Smooth muscle cell (in vitro differentiated cells): ENCODE results near the gene ADAMTSL3. TPM values are rescaled to one million over a fixed set of nuclear protein-coding genes. Genes with fewer than 3 reads are reported as not detected.

Experiments
- DNase-seq: peaks from one replicate; lab custom pipeline; 2025; ENCODE audit not compliant: unreplicated experiment; lab: John Stamatoyannopoulos, UW
- H2AFZ ChIP-seq: fragments of 200-600 bp; sonication (generic); 2 replicates; pipeline ENCODE4 v1.6.0; 2016; ENCODE audit warnings: antibody characterized with exemption, low read depth, mild to moderate bottlenecking
- H3F3A ChIP-seq: fragments of 200-600 bp; sonication (generic); 2 replicates; pipeline ENCODE4 v1.6.0; 2017; ENCODE audit warnings: antibody characterized with exemption, low read depth
- H3K27ac ChIP-seq: fragments of 200-600 bp; sonication (generic); 2 replicates; pipeline ENCODE4 v1.5.1; 2016; ENCODE audit warnings: low read depth, mild to moderate bottlenecking
- H3K27me3 ChIP-seq: fragments of 200-600 bp; sonication (generic); 2 replicates; pipeline ENCODE4 v1.6.1; 2016; ENCODE audit warnings: low read depth, mild to moderate bottlenecking
- H3K36me3 ChIP-seq: fragments of 200-600 bp; sonication (generic); 2 replicates; pipeline ENCODE4 v1.5.1; 2016; ENCODE audit warnings: low read depth
- H3K4me1 ChIP-seq: fragments of 200-600 bp; sonication (generic); 2 replicates; pipeline ENCODE4 v1.5.1; 2016; ENCODE audit warnings: low read depth
- H3K4me2 ChIP-seq: fragments of 200-600 bp; sonication (generic); 2 replicates; pipeline ENCODE4 v1.6.0; 2016; ENCODE audit warnings: mild to moderate bottlenecking
- H3K4me3 ChIP-seq: fragments of 200-600 bp; sonication (generic); 2 replicates; pipeline ENCODE4 v1.5.1; 2016; ENCODE audit warnings: mild to moderate bottlenecking
- H3K79me2 ChIP-seq: fragments of 200-600 bp; sonication (generic); 2 replicates; pipeline ENCODE4 v1.6.0; 2016; ENCODE audit warnings: low read depth, mild to moderate bottlenecking
- H3K9ac ChIP-seq: fragments of 200-600 bp; sonication (generic); 2 replicates; pipeline ENCODE4 v1.6.0; 2016; ENCODE audit warnings: low read depth
- H3K9me3 ChIP-seq: fragments of 200-600 bp; sonication (generic); replicated peaks from 2 replicates; pipeline ENCODE4 v1.5.1; 2016; ENCODE audit warnings: low read depth
- H4K20me1 ChIP-seq: fragments of 200-600 bp; sonication (generic); 2 replicates; pipeline ENCODE4 v1.6.0; 2016; ENCODE audit warnings: low read depth
- CTCF ChIP-seq: fragments of 200-600 bp; sonication (generic); IDR thresholded peaks from 2 replicates; pipeline ENCODE4 v1.5.1; 2017; ENCODE audit warnings: borderline replicate concordance, mild to moderate bottlenecking, antibody characterized with exemption; ENCODE audit not compliant: insufficient read depth, poor library complexity, severe bottlenecking
- WGBS: methylation state at CpG from one replicate; pipeline ENCODE4 v1.1.7; 2016; ENCODE audit warnings: low lambda C conversion rate; 5-methylcytosine and 5-hydroxymethylcytosine counted together
- polyA plus RNA-seq: library from polyadenylated mRNA; unstranded; fragments of >200 nt; fragmentation: Nextera tagmentation; extraction: Ambion mirVana; gene quantifications from 2 replicates; pipeline ENCODE4 v1.2.1, GENCODE V29; 2016
- total RNA-seq: library from RNA; depleted of rRNA; stranded (reverse); fragments of >200 nt; gene quantifications from 2 replicates; pipeline ENCODE4 v1.2.3, GENCODE V29; 2014

Gene ADAMTSL3, protein sequence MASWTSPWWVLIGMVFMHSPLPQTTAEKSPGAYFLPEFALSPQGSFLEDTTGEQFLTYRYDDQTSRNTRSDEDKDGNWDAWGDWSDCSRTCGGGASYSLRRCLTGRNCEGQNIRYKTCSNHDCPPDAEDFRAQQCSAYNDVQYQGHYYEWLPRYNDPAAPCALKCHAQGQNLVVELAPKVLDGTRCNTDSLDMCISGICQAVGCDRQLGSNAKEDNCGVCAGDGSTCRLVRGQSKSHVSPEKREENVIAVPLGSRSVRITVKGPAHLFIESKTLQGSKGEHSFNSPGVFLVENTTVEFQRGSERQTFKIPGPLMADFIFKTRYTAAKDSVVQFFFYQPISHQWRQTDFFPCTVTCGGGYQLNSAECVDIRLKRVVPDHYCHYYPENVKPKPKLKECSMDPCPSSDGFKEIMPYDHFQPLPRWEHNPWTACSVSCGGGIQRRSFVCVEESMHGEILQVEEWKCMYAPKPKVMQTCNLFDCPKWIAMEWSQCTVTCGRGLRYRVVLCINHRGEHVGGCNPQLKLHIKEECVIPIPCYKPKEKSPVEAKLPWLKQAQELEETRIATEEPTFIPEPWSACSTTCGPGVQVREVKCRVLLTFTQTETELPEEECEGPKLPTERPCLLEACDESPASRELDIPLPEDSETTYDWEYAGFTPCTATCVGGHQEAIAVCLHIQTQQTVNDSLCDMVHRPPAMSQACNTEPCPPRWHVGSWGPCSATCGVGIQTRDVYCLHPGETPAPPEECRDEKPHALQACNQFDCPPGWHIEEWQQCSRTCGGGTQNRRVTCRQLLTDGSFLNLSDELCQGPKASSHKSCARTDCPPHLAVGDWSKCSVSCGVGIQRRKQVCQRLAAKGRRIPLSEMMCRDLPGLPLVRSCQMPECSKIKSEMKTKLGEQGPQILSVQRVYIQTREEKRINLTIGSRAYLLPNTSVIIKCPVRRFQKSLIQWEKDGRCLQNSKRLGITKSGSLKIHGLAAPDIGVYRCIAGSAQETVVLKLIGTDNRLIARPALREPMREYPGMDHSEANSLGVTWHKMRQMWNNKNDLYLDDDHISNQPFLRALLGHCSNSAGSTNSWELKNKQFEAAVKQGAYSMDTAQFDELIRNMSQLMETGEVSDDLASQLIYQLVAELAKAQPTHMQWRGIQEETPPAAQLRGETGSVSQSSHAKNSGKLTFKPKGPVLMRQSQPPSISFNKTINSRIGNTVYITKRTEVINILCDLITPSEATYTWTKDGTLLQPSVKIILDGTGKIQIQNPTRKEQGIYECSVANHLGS (N-terminal part only)
- 0.22 and 1.2 TPM in 2 replicates for total RNA-seq
- polyA plus RNA-seq, result 0.17 and 0.44 TPM in 2 replicates

DNA sequence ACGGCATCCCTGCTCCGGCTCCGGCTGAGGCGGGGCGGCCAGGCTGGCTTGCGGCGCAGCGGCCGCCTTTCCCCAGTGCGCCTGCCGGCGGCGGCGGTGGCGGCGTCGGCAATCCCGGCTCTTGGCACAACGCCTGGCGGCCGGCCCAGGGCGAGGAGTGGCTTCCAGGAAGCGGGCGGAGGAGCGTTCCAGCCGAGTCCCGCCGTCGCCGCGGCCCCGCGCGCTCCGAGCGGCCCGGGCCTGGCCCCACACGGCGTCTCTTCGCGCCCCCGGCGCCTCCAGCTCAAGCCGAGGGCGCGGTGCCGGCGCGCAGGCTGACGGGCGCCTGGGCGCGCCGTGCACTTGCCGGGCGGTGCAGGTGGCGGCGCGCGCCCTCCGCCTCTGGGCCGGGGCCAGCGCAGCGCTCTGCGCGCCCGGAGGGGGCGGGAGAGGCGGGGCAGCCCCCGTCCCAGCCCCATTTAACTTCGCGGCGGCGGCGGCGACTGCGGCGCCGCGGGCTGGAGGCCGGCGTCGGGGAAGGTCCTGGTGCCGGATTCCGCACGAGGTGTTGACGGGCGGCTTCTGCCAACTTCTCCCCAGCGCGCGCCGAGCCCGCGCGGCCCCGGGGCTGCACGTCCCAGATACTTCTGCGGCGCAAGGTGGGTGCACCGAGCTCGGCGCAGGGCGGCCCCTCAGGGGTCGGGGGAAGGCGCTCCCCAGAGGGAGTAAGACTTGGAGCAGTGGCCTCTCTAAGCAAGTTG lies at the start of gene ADAMTSL3:
Gene ADAMTSL3, plus strand, starts transcription at position 485 of the 740 bp plus-strand sequence. CDS start 1,639 bp downstream, outside the sequence.
- no peak within 1 kb of the TSS for H3K9ac ChIP-seq
- no peaks in the 10 kb centered on the region for H3K79me2 ChIP-seq
- DNase-seq, result no peak
- H3K9me3 ChIP-seq, result no peaks in the 10 kb centered on the region
- peak within 1 kb of the TSS; percentile 40 for H3K4me3 ChIP-seq
- H3K4me2 ChIP-seq, result peak within 1 kb of the TSS; percentile 76
- no peak within 1 kb of the TSS for H3K27ac ChIP-seq
- H3F3A ChIP-seq, result no peaks in the 10 kb centered on the region
- H3K36me3 ChIP-seq, result no peaks in the 10 kb centered on the region
- H3K4me1 ChIP-seq, result peaks cover 2% of the 10 kb centered on the region
- no peak for TF ChIP-seq CTCF
- peaks cover 74% of the 10 kb centered on the region for H3K27me3 ChIP-seq
- WGBS, result 1% methylated on average over 72 of the region's 105 CpGs
- no peak within 1 kb of the TSS for H2AFZ ChIP-seq
- H4K20me1 ChIP-seq, result no peaks in the 10 kb centered on the region

DNA sequence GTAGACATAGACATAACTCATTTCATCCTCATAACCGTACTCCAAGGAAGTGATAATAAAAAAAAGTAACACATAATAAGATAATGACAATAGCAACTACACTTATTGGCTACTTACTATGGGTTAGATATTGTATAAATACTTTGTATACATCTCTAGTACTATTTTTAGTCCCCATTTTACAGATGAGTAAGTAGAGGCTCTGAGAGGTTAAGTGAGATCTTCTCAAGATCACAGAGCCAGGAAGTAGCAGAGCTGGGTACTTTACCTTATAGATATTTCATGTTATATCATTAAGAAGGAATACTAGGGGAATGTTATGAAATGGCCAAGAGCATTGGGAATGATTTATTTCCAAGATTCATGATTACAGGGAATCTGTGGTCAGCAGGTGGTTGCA lies 49.4 kb upstream of the ADAMTSL3 start:
- Histone ChIP-seq H3K9ac (no peak overlapping the region), H4K20me1 (no peaks in the 10 kb centered on the region), H2AFZ (no peak overlapping the region), H3K4me2 (no peak overlapping the region), H3K4me1 (no peaks in the 10 kb centered on the region), H3F3A (no peaks in the 10 kb centered on the region), H3K36me3 (no peaks in the 10 kb centered on the region), H3K79me2 (no peaks in the 10 kb centered on the region), H3K27ac (no peak overlapping the region), H3K27me3 (no peaks in the 10 kb centered on the region), H3K9me3 (no peaks in the 10 kb centered on the region), H3K4me3 (no peak overlapping the region)
- no peak for DNase-seq
- 97% methylated on average over 1 of the region's 1 CpG for WGBS
- no peak for TF ChIP-seq CTCF

- Histone ChIP-seq H3K4me2 (no peak overlapping the region), H2AFZ (no peak overlapping the region), H3K27ac (no peak overlapping the region), H4K20me1 (no peaks in the 10 kb centered on the region), H3K79me2 (no peaks in the 10 kb centered on the region), H3K9me3 (no peaks in the 10 kb centered on the region), H3K9ac (no peak overlapping the region), H3K4me3 (no peak overlapping the region), H3K36me3 (no peaks in the 10 kb centered on the region), H3K27me3 (no peaks in the 10 kb centered on the region), H3K4me1 (no peaks in the 10 kb centered on the region), H3F3A (no peaks in the 10 kb centered on the region)
- 89% methylated on average over 7 of the region's 7 CpGs for WGBS
- no peak for DNase-seq
- no peak for TF ChIP-seq CTCF
Measured at GRCh38 chr15:83605111-83605945, 48.6 kb upstream of the ADAMTSL3 start.
